HAP-1 (cell line): ENCODE data around the gene MAGEB1.

Experiments used
- DNase-seq, 2 experiments: peaks; one replicate each; pipeline ENCODE4 v3.0.0-alpha.2; 2016 to 2020; ENCODE audit warnings: low spot score in 2 of 2
- H3K27me3 ChIP-seq: fragments of 250-450 bp; sonication (Bioruptor Pico); 2 replicates; pipeline ENCODE4 v1.5.1; 2020; ENCODE audit warnings: low read depth, mild to moderate bottlenecking, moderate library complexity
- H3K36me3 ChIP-seq: fragments of 250-450 bp; sonication (Bioruptor Pico); replicated peaks from 2 replicates; pipeline ENCODE4 v1.5.1; 2020; ENCODE audit warnings: mild to moderate bottlenecking
- H3K4me1 ChIP-seq: fragments of 250-450 bp; sonication (Bioruptor Pico); 2 replicates; pipeline ENCODE4 v1.5.1; 2020; ENCODE audit warnings: mild to moderate bottlenecking
- H3K4me3 ChIP-seq: fragments of 250-450 bp; sonication (Bioruptor Pico); 2 replicates; pipeline ENCODE4 v1.5.1; 2020; ENCODE audit warnings: mild to moderate bottlenecking, moderate library complexity
- H3K9me3 ChIP-seq: fragments of 250-450 bp; sonication (Bioruptor Pico); 2 replicates; pipeline ENCODE4 v1.5.1; 2020; ENCODE audit warnings: mild to moderate bottlenecking, moderate library complexity
- in situ Hi-C: fragments of 300-500 bp; cut with MboI; formaldehyde crosslinking; loops from 3 replicates; pipeline ENCODE4 v1.14.3; 2020; ENCODE audit warnings: low sequenced_read_pairs, inconsistent platforms, mixed read lengths

MAGEB1 gene

GRCh38 chrX:30246769-30247489, at the start of gene MAGEB1:
MAGEB1 (plus strand) TSS chrX:30247146; CDS start chrX:30250494, 3,348 bp downstream.
- no peak within 1 kb of the TSS for H3K4me3 ChIP-seq
- no peaks in the 10 kb centered on the region for H3K27me3 ChIP-seq
- no peaks in the 10 kb centered on the region for H3K4me1 ChIP-seq
- H3K9me3 ChIP-seq = no peaks in the 10 kb centered on the region
- no peaks in the 10 kb centered on the region for H3K36me3 ChIP-seq
- in situ Hi-C loops = no loop called here
- peak in 1 of 2 experiments; percentile 17 for DNase-seq

- Histone ChIP-seq H3K27me3 (no peaks in the 10 kb centered on the region), H3K4me1 (no peaks in the 10 kb centered on the region), H3K36me3 (no peaks in the 10 kb centered on the region), H3K9me3 (no peaks in the 10 kb centered on the region), H3K4me3 (no peak overlapping the region)
- in situ Hi-C loops = no loop called here
- no peak for DNase-seq
These were observed 34.8 kb upstream of the MAGEB1 start for GRCh38 chrX:30212172-30212571.

- H3K36me3 ChIP-seq = no peaks in the 10 kb centered on the region
- H3K4me3 ChIP-seq = no peak within 1 kb of the TSS
- in situ Hi-C loops = no loop called here
- DNase-seq = no peak
- no peaks in the 10 kb centered on the region for H3K27me3 ChIP-seq
- peaks cover 3% of the 10 kb centered on the region; the same call in 1 of the 2 replicates for H3K4me1 ChIP-seq
- H3K9me3 ChIP-seq = no peaks in the 10 kb centered on the region
These were observed 31.5 kb upstream of the MAGEB1 start, which contains the start of gene MAGEB2 for GRCh38 chrX:30215357-30215843. MAGEB2 (plus strand) TSS chrX:30215563; CDS start chrX:30218581, 3,018 bp downstream.

GRCh38 chrX:30217465-30217864, 29.5 kb upstream of the MAGEB1 start:
- H3K27me3 ChIP-seq = no peaks in the 10 kb centered on the region
- no peaks in the 10 kb centered on the region for H3K36me3 ChIP-seq
- in situ Hi-C loops = no loop called here
- no peak for DNase-seq
- H3K4me1 ChIP-seq = peaks cover 3% of the 10 kb centered on the region; the same call in 1 of the 2 replicates
- H3K9me3 ChIP-seq = no peaks in the 10 kb centered on the region
- no peak overlapping the region for H3K4me3 ChIP-seq

- no peak for DNase-seq
- Histone ChIP-seq H3K4me1 (peaks cover 3% of the 10 kb centered on the region; the same call in 1 of the 2 replicates), H3K27me3 (no peaks in the 10 kb centered on the region), H3K9me3 (no peaks in the 10 kb centered on the region), H3K36me3 (no peaks in the 10 kb centered on the region), H3K4me3 (no peak overlapping the region)
- in situ Hi-C loops = no loop called here
These were observed 27.6 kb upstream of the MAGEB1 start for GRCh38 chrX:30219372-30219771.

- in situ Hi-C loops = no loop called here
- no peaks in the 10 kb centered on the region for H3K36me3 ChIP-seq
- no peaks in the 10 kb centered on the region for H3K9me3 ChIP-seq
- no peaks in the 10 kb centered on the region for H3K27me3 ChIP-seq
- H3K4me3 ChIP-seq = no peak overlapping the region
- DNase-seq = no peak
- H3K4me1 ChIP-seq = peaks cover 3% of the 10 kb centered on the region; the same call in 1 of the 2 replicates
These were observed 26.3 kb upstream of the MAGEB1 start for GRCh38 chrX:30220661-30221060.

- Histone ChIP-seq H3K4me3 (no peak overlapping the region), H3K27me3 (no peaks in the 10 kb centered on the region), H3K4me1 (peaks cover 3% of the 10 kb centered on the region; the same call in 1 of the 2 replicates), H3K9me3 (no peaks in the 10 kb centered on the region), H3K36me3 (no peaks in the 10 kb centered on the region)
- in situ Hi-C loops = no loop called here
- DNase-seq = no peak
These were observed 22.4 kb upstream of the MAGEB1 start for GRCh38 chrX:30224536-30224935.

GRCh38 chrX:30228526-30228925, 18.4 kb upstream of the MAGEB1 start:
- Histone ChIP-seq H3K4me3 (no peak overlapping the region), H3K27me3 (no peaks in the 10 kb centered on the region), H3K9me3 (no peaks in the 10 kb centered on the region), H3K36me3 (no peaks in the 10 kb centered on the region), H3K4me1 (no peaks in the 10 kb centered on the region)
- DNase-seq = no peak
- in situ Hi-C loops = no loop called here

GRCh38 chrX:30230395-30230794, 16.6 kb upstream of the MAGEB1 start, which contains the start of gene MAGEB3:
MAGEB3 (plus strand) TSS chrX:30230657; CDS start chrX:30235925, 5,268 bp downstream.
- H3K36me3 ChIP-seq = no peaks in the 10 kb centered on the region
- no peaks in the 10 kb centered on the region for H3K9me3 ChIP-seq
- no peak for DNase-seq
- H3K4me1 ChIP-seq = no peaks in the 10 kb centered on the region
- H3K27me3 ChIP-seq = no peaks in the 10 kb centered on the region
- in situ Hi-C loops = no loop called here
- no peak within 1 kb of the TSS for H3K4me3 ChIP-seq

- H3K36me3 ChIP-seq = no peaks in the 10 kb centered on the region
- no peaks in the 10 kb centered on the region for H3K4me1 ChIP-seq
- in situ Hi-C loops = no loop called here
These were observed 5.1 kb upstream of the MAGEB1 start, which contains the start of gene MAGEB4 for GRCh38 chrX:30241724-30242415. MAGEB4 (plus strand) TSS chrX:30242000; CDS start chrX:30242136, 136 bp downstream.

GRCh38 chrX:30248854-30249253, 1.9 kb downstream of the MAGEB1 start:
- H3K4me1 ChIP-seq = no peaks in the 10 kb centered on the region
- H3K27me3 ChIP-seq = no peaks in the 10 kb centered on the region
- DNase-seq = no peak
- H3K36me3 ChIP-seq = no peaks in the 10 kb centered on the region
- in situ Hi-C loops = no loop called here
- H3K9me3 ChIP-seq = no peaks in the 10 kb centered on the region
- H3K4me3 ChIP-seq = no peak overlapping the region

More at GRCh38 chrX:30241724-30242415, 5.1 kb upstream of the MAGEB1 start, which contains the start of gene MAGEB4:
- Histone ChIP-seq H3K4me3 (no peak within 1 kb of the TSS), H3K9me3 (no peaks in the 10 kb centered on the region), H3K27me3 (no peaks in the 10 kb centered on the region)
- DNase-seq = no peak

GRCh38 chrX:30253257-30253656, 6.3 kb downstream of the MAGEB1 start:
- no peak overlapping the region for H3K4me3 ChIP-seq
- no peak for DNase-seq
- no peaks in the 10 kb centered on the region for H3K4me1 ChIP-seq
- no peaks in the 10 kb centered on the region for H3K27me3 ChIP-seq
- in situ Hi-C loops = no loop called here
- H3K36me3 ChIP-seq = no peaks in the 10 kb centered on the region
- no peaks in the 10 kb centered on the region for H3K9me3 ChIP-seq

GRCh38 chrX:30259927-30260326, 13.0 kb downstream of the MAGEB1 start:
- H3K27me3 ChIP-seq = no peaks in the 10 kb centered on the region; the same call in 1 of the 2 replicates
- no peak overlapping the region for H3K4me3 ChIP-seq
- no peaks in the 10 kb centered on the region for H3K9me3 ChIP-seq
- no peaks in the 10 kb centered on the region for H3K36me3 ChIP-seq
- no peak for DNase-seq
- in situ Hi-C loops = no loop called here
- H3K4me1 ChIP-seq = no peaks in the 10 kb centered on the region

GRCh38 chrX:30261012-30261411, 14.1 kb downstream of the MAGEB1 start:
- Histone ChIP-seq H3K36me3 (no peaks in the 10 kb centered on the region), H3K4me3 (no peak overlapping the region), H3K27me3 (no peaks in the 10 kb centered on the region; the same call in 1 of the 2 replicates), H3K9me3 (no peaks in the 10 kb centered on the region), H3K4me1 (no peaks in the 10 kb centered on the region)
- in situ Hi-C loops = no loop called here
- DNase-seq = no peak
